ENCODE results near the gene WASF2. TPM values are rescaled to one million over a fixed set of nuclear protein-coding genes. Genes with fewer than 3 reads are reported as not detected.

Gene WASF2
- total and polyA plus RNA-seq, 4 experiments from 2014 or later, result 31.6 to 164 (median 122) TPM

DNA sequence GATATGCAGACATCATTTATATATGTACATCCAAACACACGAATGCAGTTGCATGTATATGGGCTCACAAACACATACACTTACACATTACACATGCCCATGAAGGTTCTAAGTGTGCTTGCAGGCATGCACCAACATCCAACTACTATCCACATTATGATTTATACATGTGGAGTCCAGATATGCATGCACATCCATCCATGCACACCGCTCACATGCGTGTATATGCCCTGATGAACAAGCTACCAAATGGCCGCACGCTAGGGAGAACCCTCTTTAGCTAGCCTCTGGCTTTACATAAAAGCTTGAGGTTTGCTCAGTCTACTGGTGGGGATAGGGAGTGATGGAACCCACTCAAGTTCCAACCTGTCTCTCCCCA is 89.0 kb downstream of the WASF2 start:
- no peaks in the 10 kb centered on the region for H3K4me1 ChIP-seq (ENCODE audit: insufficient read depth, low read length)
- POLR2A ChIA-PET (ENCODE audit: partially characterized antibody), result interaction anchor here (0.5 to 1.2 kb wide), 2 partner anchors 73 to 75 kb away, joined by 3 to 4 read pairs; no protein-coding TSS in a partner anchor
- Mint-ChIP-seq H3K27me3 (no peaks in the 10 kb centered on the region), H3K4me1 (peaks cover 3 to 18% (median 9%) of the 10 kb centered on the region in 4 donors), H3K4me3 (no peak overlapping the region), H3K27ac (peak overlapping the region in 2 of 7 donors; percentile 32 to 60), H3K9me3 (no peaks in the 10 kb centered on the region), H3K36me3 (peaks cover 0 to 10% of the 10 kb centered on the region in 2 donors)
- intact Hi-C loops (cut with micrococcal nuclease), result no loop called here
- no peaks in the 10 kb centered on the region for H3K9me3 ChIP-seq (ENCODE audit: control insufficient read depth in 1 of 2, low read length in 2 of 2)
- H3K27ac ChIP-seq (ENCODE audit: low read depth, low read length), result no peak overlapping the region
- CTCF ChIA-PET (ENCODE audit: partially characterized antibody), result interaction anchor here (1.1 to 13.9 kb wide), 8 partner anchors 13 to 269 kb away, joined by 3 to 317 read pairs (median 3); no protein-coding TSS in a partner anchor
- no peaks in the 10 kb centered on the region for H3K27me3 ChIP-seq (ENCODE audit: insufficient read depth, low read length)
- DNase-seq, result no peak
- H3K36me3 ChIP-seq (ENCODE audit: insufficient read depth, low read length), result no peaks in the 10 kb centered on the region
- no peak overlapping the region for H3K4me3 ChIP-seq (ENCODE audit: low read length in 2 of 2)

GRCh38 chr1:27400082-27400962 is 89.6 kb downstream of the WASF2 start:
- POLR2A ChIA-PET (ENCODE audit: partially characterized antibody), result interaction anchor here (0.5 to 1.2 kb wide), 3 partner anchors 73 to 208 kb away, joined by 3 to 4 read pairs (median 3); no protein-coding TSS in a partner anchor
- Mint-ChIP-seq H3K27ac (peak overlapping the region in 4 of 7 donors; percentile 60 to 85 (median 68)), H3K9me3 (no peaks in the 10 kb centered on the region), H3K27me3 (no peaks in the 10 kb centered on the region), H3K4me3 (peak overlapping the region in 1 of 8 donors; percentile 10), H3K4me1 (peaks cover 3 to 18% (median 10%) of the 10 kb centered on the region in 4 donors), H3K36me3 (peaks cover 0 to 5% of the 10 kb centered on the region in 2 donors)
- CTCF ChIA-PET (ENCODE audit: partially characterized antibody), result interaction anchor here (1.5 to 13.9 kb wide), 3 partner anchors 12 to 207 kb away, joined by 3 to 317 read pairs (median 75); partner anchors contain the start of gene AHDC1
- DNase-seq, result no peak
- no peaks in the 10 kb centered on the region for H3K36me3 ChIP-seq (ENCODE audit: insufficient read depth, low read length)
- no peak overlapping the region for H3K4me3 ChIP-seq (ENCODE audit: low read length in 2 of 2)
- intact Hi-C loops (cut with micrococcal nuclease), result no loop called here
- H3K4me1 ChIP-seq (ENCODE audit: insufficient read depth, low read length), result peaks cover 4% of the 10 kb centered on the region
- H3K27me3 ChIP-seq (ENCODE audit: insufficient read depth, low read length), result no peaks in the 10 kb centered on the region
- H3K9me3 ChIP-seq (ENCODE audit: control insufficient read depth in 1 of 2, low read length in 2 of 2), result no peaks in the 10 kb centered on the region
- H3K27ac ChIP-seq (ENCODE audit: low read depth, low read length), result no peak overlapping the region

DNA sequence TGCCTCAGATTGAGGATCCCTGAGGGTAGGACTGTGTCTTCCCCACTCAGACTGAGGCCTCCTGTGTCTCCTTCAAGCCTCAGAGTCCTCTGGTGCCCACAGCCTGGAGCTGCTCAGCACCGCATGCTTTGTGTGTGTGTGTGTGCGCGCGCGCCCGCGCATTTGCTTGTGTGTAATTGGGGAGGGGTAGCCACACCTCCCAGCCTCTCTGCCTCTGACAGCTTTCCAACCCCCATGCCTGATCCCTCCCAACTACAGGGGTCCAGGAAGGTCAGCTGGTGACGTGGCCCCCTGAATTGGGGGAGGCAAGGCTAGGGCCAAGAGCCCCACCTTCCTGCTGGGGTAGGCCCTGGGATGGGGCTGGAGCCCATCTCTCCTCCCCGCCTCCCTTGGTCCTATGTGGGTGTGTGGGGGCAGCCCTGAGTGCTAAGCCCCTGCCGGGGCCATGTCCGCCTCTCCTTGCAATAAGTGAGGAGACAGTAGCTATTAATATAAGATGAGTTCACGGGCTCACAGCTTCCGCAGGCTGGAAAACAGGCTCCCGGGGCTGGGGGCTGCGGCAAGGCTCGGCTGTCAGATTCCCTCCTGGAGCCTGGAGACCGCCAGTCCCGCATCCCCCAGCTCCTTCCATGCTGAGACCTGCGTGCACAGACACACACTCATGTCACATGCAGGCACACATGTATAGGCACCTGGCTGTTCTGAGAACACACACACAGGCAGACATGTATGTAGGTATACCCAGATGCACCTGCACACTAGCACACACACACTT is 90.5 kb downstream of the WASF2 start:
- peaks cover 2 to 22% (median 16%) of the 10 kb centered on the region in 4 donors for H3K4me1 Mint-ChIP-seq
- H3K4me3 Mint-ChIP-seq, result no peak overlapping the region
- no peak for DNase-seq
- peak overlapping the region in 5 of 7 donors; percentile 39 to 71 (median 42) for H3K27ac Mint-ChIP-seq
- Histone ChIP-seq H3K36me3 (ENCODE audit: insufficient read depth, low read length) (no peaks in the 10 kb centered on the region), H3K4me3 (ENCODE audit: low read length in 2 of 2) (no peak overlapping the region), H3K4me1 (ENCODE audit: insufficient read depth, low read length) (peaks cover 11% of the 10 kb centered on the region), H3K27ac (ENCODE audit: low read depth, low read length) (no peak overlapping the region), H3K9me3 (ENCODE audit: control insufficient read depth in 1 of 2, low read length in 2 of 2) (no peaks in the 10 kb centered on the region), H3K27me3 (ENCODE audit: insufficient read depth, low read length) (no peaks in the 10 kb centered on the region)
- POLR2A ChIA-PET (ENCODE audit: partially characterized antibody), result interaction anchor here (1.0 to 1.5 kb wide), 2 partner anchors 21 to 209 kb away, joined by 3 read pairs; no protein-coding TSS in a partner anchor
- H3K9me3 Mint-ChIP-seq, result peaks cover 0 to 1% (median 0%) of the 10 kb centered on the region in 8 donors
- intact Hi-C loops (cut with micrococcal nuclease), result loop anchor here (5.0 kb wide), 1 partner anchor 202 kb away; no protein-coding TSS in a partner anchor
- CTCF ChIA-PET (ENCODE audit: partially characterized antibody), result interaction anchor here (1.1 to 13.9 kb wide), 6 partner anchors 12 to 208 kb away, joined by 3 to 317 read pairs (median 4); partner anchors contain the start of gene AHDC1
- no peaks in the 10 kb centered on the region for H3K27me3 Mint-ChIP-seq
- peaks cover 0 to 3% of the 10 kb centered on the region in 2 donors for H3K36me3 Mint-ChIP-seq

GRCh38 chr1:27398405-27399149 is 91.4 kb downstream of the WASF2 start:
- H3K27ac Mint-ChIP-seq, result peak overlapping the region in 4 of 7 donors; percentile 4 to 71 (median 40)
- H3K36me3 Mint-ChIP-seq, result peaks cover 0 to 1% of the 10 kb centered on the region in 2 donors
- H3K4me3 Mint-ChIP-seq, result no peak overlapping the region
- H3K36me3 ChIP-seq (ENCODE audit: insufficient read depth, low read length), result no peaks in the 10 kb centered on the region
- no peaks in the 10 kb centered on the region for H3K27me3 ChIP-seq (ENCODE audit: insufficient read depth, low read length)
- DNase-seq, result no peak
- POLR2A ChIA-PET (ENCODE audit: partially characterized antibody), result interaction anchor here (1.0 to 1.5 kb wide), 2 partner anchors 22 to 327 kb away, joined by 3 read pairs; partner anchors contain the start of gene FAM76A
- intact Hi-C loops (cut with micrococcal nuclease), result loop anchor here (5.0 kb wide), 1 partner anchor 201 kb away; no protein-coding TSS in a partner anchor
- peaks cover 2 to 22% (median 14%) of the 10 kb centered on the region in 4 donors for H3K4me1 Mint-ChIP-seq
- H3K4me1 ChIP-seq (ENCODE audit: insufficient read depth, low read length), result peaks cover 11% of the 10 kb centered on the region
- CTCF ChIA-PET (ENCODE audit: partially characterized antibody), result interaction anchor here (1.1 to 13.9 kb wide), 7 partner anchors 11 to 208 kb away, joined by 3 to 317 read pairs (median 4); partner anchors contain the start of gene AHDC1
- no peaks in the 10 kb centered on the region for H3K9me3 ChIP-seq (ENCODE audit: control insufficient read depth in 1 of 2, low read length in 2 of 2)
- H3K9me3 Mint-ChIP-seq, result peaks cover 0 to 1% (median 0%) of the 10 kb centered on the region in 8 donors
- H3K27me3 Mint-ChIP-seq, result no peaks in the 10 kb centered on the region
- no peak overlapping the region for H3K4me3 ChIP-seq (ENCODE audit: low read length in 2 of 2)
- H3K27ac ChIP-seq (ENCODE audit: low read depth, low read length), result no peak overlapping the region

DNA sequence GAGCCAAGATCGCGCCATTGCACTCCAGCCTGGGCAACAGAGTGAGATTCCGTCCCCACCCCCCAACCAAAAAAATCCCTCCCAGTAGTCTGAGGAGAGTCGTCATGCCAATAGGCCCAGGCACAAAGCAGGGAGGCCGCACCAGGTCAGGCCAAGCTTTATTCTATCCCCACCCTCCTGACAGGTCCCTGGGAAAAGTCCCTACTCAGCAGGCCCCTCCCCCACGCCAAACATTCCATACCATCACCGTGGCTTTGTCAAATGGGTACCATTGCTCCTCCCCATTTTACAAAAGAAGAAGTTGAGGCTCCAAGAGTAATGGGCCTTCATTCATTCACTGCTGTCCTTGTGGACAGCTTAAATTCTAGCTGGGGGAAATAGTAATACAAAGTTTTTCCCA is 92.2 kb downstream of the WASF2 start:
- H3K9me3 Mint-ChIP-seq, result peaks cover 0 to 1% (median 0%) of the 10 kb centered on the region in 8 donors
- Histone ChIP-seq H3K27ac (ENCODE audit: low read depth, low read length) (no peak overlapping the region), H3K4me3 (ENCODE audit: low read length in 2 of 2) (no peak overlapping the region), H3K4me1 (ENCODE audit: insufficient read depth, low read length) (peaks cover 14% of the 10 kb centered on the region), H3K9me3 (ENCODE audit: control insufficient read depth in 1 of 2, low read length in 2 of 2) (no peaks in the 10 kb centered on the region), H3K36me3 (ENCODE audit: insufficient read depth, low read length) (no peaks in the 10 kb centered on the region), H3K27me3 (ENCODE audit: insufficient read depth, low read length) (no peaks in the 10 kb centered on the region)
- DNase-seq, result no peak
- no peak overlapping the region for H3K4me3 Mint-ChIP-seq
- CTCF ChIA-PET (ENCODE audit: partially characterized antibody), result interaction anchor here (1.2 to 13.9 kb wide), 9 partner anchors 10 to 295 kb away, joined by 3 to 317 read pairs (median 7); partner anchors contain the start of gene AHDC1
- peak overlapping the region in 3 of 7 donors; percentile 47 to 78 (median 59) for H3K27ac Mint-ChIP-seq
- POLR2A ChIA-PET (ENCODE audit: partially characterized antibody), result interaction anchor here (0.9 to 1.1 kb wide), 4 partner anchors 32 to 328 kb away, joined by 3 read pairs; partner anchors contain the start of genes AHDC1 and FAM76A
- intact Hi-C loops (cut with micrococcal nuclease), result loop anchor here (5.0 kb wide), 1 partner anchor 200 kb away; no protein-coding TSS in a partner anchor
- no peaks in the 10 kb centered on the region for H3K27me3 Mint-ChIP-seq
- peaks cover 0 to 1% of the 10 kb centered on the region in 2 donors for H3K36me3 Mint-ChIP-seq
- peaks cover 0 to 22% (median 13%) of the 10 kb centered on the region in 4 donors for H3K4me1 Mint-ChIP-seq

DNA sequence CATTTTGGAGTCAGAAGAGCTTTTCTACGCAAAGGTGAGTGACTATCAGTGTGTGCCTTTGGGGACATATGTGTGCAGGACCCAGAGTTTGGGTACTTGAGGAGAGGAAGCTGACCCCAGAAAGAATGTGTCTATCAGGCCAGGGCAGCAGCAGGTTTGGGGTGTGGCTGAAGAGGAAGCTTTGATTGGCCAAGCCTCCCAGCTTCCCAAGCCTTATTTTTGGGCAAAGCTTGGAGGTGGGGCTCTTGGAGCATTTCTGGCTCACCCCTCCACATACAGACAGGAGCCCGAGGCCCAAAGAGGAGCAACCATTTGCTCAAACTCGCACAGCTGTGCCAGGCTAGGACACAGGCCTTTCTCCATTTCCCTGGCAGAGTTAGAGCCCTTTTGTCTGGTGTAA is 92.9 kb downstream of the WASF2 start:
- Histone ChIP-seq H3K27me3 (ENCODE audit: insufficient read depth, low read length) (no peaks in the 10 kb centered on the region), H3K4me1 (ENCODE audit: insufficient read depth, low read length) (peaks cover 18% of the 10 kb centered on the region), H3K36me3 (ENCODE audit: insufficient read depth, low read length) (no peaks in the 10 kb centered on the region), H3K4me3 (ENCODE audit: low read length in 2 of 2) (no peak overlapping the region), H3K27ac (ENCODE audit: low read depth, low read length) (no peak overlapping the region), H3K9me3 (ENCODE audit: control insufficient read depth in 1 of 2, low read length in 2 of 2) (no peaks in the 10 kb centered on the region)
- Mint-ChIP-seq H3K36me3 (peaks cover 0 to 1% of the 10 kb centered on the region in 2 donors), H3K4me1 (peaks cover 1 to 26% (median 12%) of the 10 kb centered on the region in 4 donors), H3K9me3 (peaks cover 0 to 1% (median 0%) of the 10 kb centered on the region in 8 donors), H3K27ac (no peak overlapping the region), H3K27me3 (no peaks in the 10 kb centered on the region), H3K4me3 (no peak overlapping the region)
- CTCF ChIA-PET (ENCODE audit: partially characterized antibody), result interaction anchor here (0.9 to 13.9 kb wide), 16 partner anchors 9 to 294 kb away, joined by 3 to 317 read pairs (median 4); partner anchors contain the start of gene AHDC1
- no peak for DNase-seq
- intact Hi-C loops (cut with micrococcal nuclease), result loop anchor here (5.0 kb wide), 1 partner anchor 200 kb away; no protein-coding TSS in a partner anchor
- POLR2A ChIA-PET (ENCODE audit: partially characterized antibody), result interaction anchor here (0.6 to 2.6 kb wide), 7 partner anchors 31 to 508 kb away, joined by 3 to 15 read pairs (median 3); partner anchors contain the start of gene AHDC1
